K562 (cell line): Measurements from ENCODE around the gene TMC2. TPM values are rescaled to one million over a fixed set of nuclear protein-coding genes. Genes with fewer than 3 reads are reported as not detected.

ENCODE experiments used
- ATAC-seq: fragments of 200-7000 bp; cut with Tn5 transposase; 3 replicates; pipeline ENCODE4 v1.9.1; 2020; ENCODE audit warnings: moderate library complexity
- BruUV-seq: library from RNA; stranded (reverse); fragments of 400-500 nt; replicated peaks from 2 replicates; lab custom pipeline; 2021; lab: Mats Ljungman, UMichigan
- CTCF ChIA-PET: fragments of 300-600 bp; formaldehyde crosslinking; extraction: SDS; loops from one replicate; lab custom pipeline; 2021; ENCODE audit warnings: low intra/inter-chr PET ratio; lab: Yijun Ruan, JAX
- POLR2A ChIA-PET: fragments of 300-600, 350-650 bp; sonication (Branson Sonifier 250); formaldehyde crosslinking; extraction: SDS; loops from one replicate; lab custom pipeline; 2021; ENCODE audit warnings: antibody characterized with exemption, inconsistent platforms; lab: Yijun Ruan, JAX
- DNase-seq, 4 experiments: peaks; one replicate each; pipeline versions ENCODE4 v3.0.0 to v3.0.0-alpha.2; 2011 to 2018; ENCODE audit warnings: low spot score in 3 of 4, mixed read lengths in 3 of 4; ENCODE audit errors: extremely low read depth in 1 of 4
- FAIRE-seq: peaks from 2 replicates; lab custom pipeline; 2011; peaks lifted over from hg19 to GRCh38; lab: Jason Lieb, UNC
- H2AFZ ChIP-seq: 2 replicates; pipeline ENCODE4 v1.6.0; 2011; ENCODE audit warnings: low read depth, low read length, control low read depth, inconsistent platforms
- H3K27ac ChIP-seq: fragments of 200-600 bp; 3 replicates; pipeline ENCODE4 v1.8.0; 2011; ENCODE audit warnings: low read depth, mild to moderate bottlenecking, control low read depth, inconsistent platforms, low read length, moderate library complexity, mixed read lengths; ENCODE audit errors: extremely low read depth
- H3K27me3 ChIP-seq, 2 experiments: fragments of 300-600 bp in 1 of 2; 2 replicates in 1 of 2; 3 replicates in 1 of 2; pipeline versions ENCODE4 v1.6.0 to v1.8.0; 2011; ENCODE audit warnings: inconsistent platforms in 2 of 2, low read length in 2 of 2, mild to moderate bottlenecking in 1 of 2, mixed read lengths in 1 of 2, moderate library complexity in 1 of 2; ENCODE audit not compliant: control insufficient read depth in 2 of 2, insufficient read depth in 2 of 2
- H3K36me3 ChIP-seq: fragments of 300-600 bp; 3 replicates; pipeline ENCODE4 v1.8.0; 2011; ENCODE audit warnings: mild to moderate bottlenecking, low read length, inconsistent platforms; ENCODE audit not compliant: control insufficient read depth, insufficient read depth
- H3K4me1 ChIP-seq, 2 experiments: fragments of 200-600 bp in 1 of 2; replicated peaks in 1 of 2; 2 replicates in 1 of 2; 3 replicates in 1 of 2; pipeline versions ENCODE4 v1.5.1 to v1.8.0; 2011; ENCODE audit warnings: inconsistent platforms in 2 of 2, low read length in 2 of 2, mild to moderate bottlenecking in 1 of 2, mixed read lengths in 1 of 2, moderate library complexity in 1 of 2; ENCODE audit not compliant: control insufficient read depth in 2 of 2, insufficient read depth in 2 of 2
- H3K4me2 ChIP-seq: 2 replicates; pipeline ENCODE4 v1.6.1; 2011; ENCODE audit warnings: low read length, control low read depth, inconsistent platforms, mixed read lengths; ENCODE audit not compliant: insufficient read depth
- H3K4me3 ChIP-seq: fragments of 200-600 bp; sonication (generic), shearing (Covaris generic); 2 replicates; pipeline ENCODE4 v1.5.1; 2016; ENCODE audit warnings: control low read depth, inconsistent platforms
- H3K79me2 ChIP-seq: fragments of 200-600 bp; 3 replicates; pipeline ENCODE4 v1.8.0; 2011; ENCODE audit warnings: low read length, inconsistent platforms; ENCODE audit not compliant: control insufficient read depth, insufficient read depth
- H3K9ac ChIP-seq, 2 experiments: 2 replicates each; pipeline versions ENCODE4 v1.6.0 to v1.6.1; 2011; ENCODE audit warnings: low read depth in 2 of 2, low read length in 2 of 2, control low read depth in 1 of 2, inconsistent platforms in 1 of 2, mild to moderate bottlenecking in 1 of 2, mixed read lengths in 1 of 2; ENCODE audit not compliant: insufficient read depth in 1 of 2
- H3K9me1 ChIP-seq: one replicate; pipeline ENCODE4 v1.6.0; 2011; ENCODE audit warnings: inconsistent platforms, mild to moderate bottlenecking, low read length, moderate library complexity; ENCODE audit not compliant: control insufficient read depth, insufficient read depth
- H3K9me3 ChIP-seq: replicated peaks from 2 replicates; pipeline ENCODE4 v1.5.1; 2011; ENCODE audit warnings: low read depth, low read length, inconsistent platforms; ENCODE audit not compliant: control insufficient read depth, insufficient read depth
- H4K20me1 ChIP-seq: replicated peaks from 2 replicates; pipeline ENCODE4 v1.6.1; 2011; ENCODE audit warnings: low read length, inconsistent platforms, mixed read lengths; ENCODE audit not compliant: control insufficient read depth, insufficient read depth
- CREM ChIP-seq: IDR thresholded peaks from 2 replicates; pipeline ENCODE4 v1.6.1; 2014; ENCODE audit warnings: antibody characterized with exemption, low read depth
- CXXC5 ChIP-seq: fragments of 250-450 bp; sonication (Bioruptor Pico); IDR thresholded peaks from 2 replicates; pipeline ENCODE4 v1.8.0; 2022; ENCODE audit warnings: inconsistent platforms, mild to moderate bottlenecking, moderate library complexity
- EP300 ChIP-seq: IDR thresholded peaks from 2 replicates; pipeline ENCODE4 v1.6.1; 2012; ENCODE audit warnings: low read length, improper control_type of control experiment
- GABPA ChIP-seq: fragments of 200-800 bp; sonication (Bioruptor generic); conservative IDR thresholded peaks from 2 replicates; pipeline ENCODE4 v1.6.1; 2016; ENCODE audit warnings: low read depth, missing genetic modification characterization, missing compliant biosample characterization
- KDM5B ChIP-seq: fragments of 200-600 bp; sonication (generic); IDR thresholded peaks from 2 replicates; pipeline ENCODE4 v1.6.1; 2012; ENCODE audit warnings: low read depth, mild to moderate bottlenecking, moderate library complexity, low read length, control low read depth, inconsistent platforms; ENCODE audit not compliant: insufficient replicate concordance
- KLF6 ChIP-seq: fragments of 250-450 bp; sonication (Bioruptor Pico); IDR thresholded peaks from 2 replicates; pipeline ENCODE4 v1.4.0; 2020; ENCODE audit warnings: mild to moderate bottlenecking, moderate library complexity, borderline replicate concordance
- MAFK ChIP-seq: IDR thresholded peaks from 2 replicates; pipeline ENCODE4 v1.6.1; 2011; ENCODE audit warnings: low read length, improper control_type of control experiment
- MAX ChIP-seq: sonication (generic); formaldehyde crosslinking; IDR thresholded peaks from 2 replicates; pipeline ENCODE4 v1.9.0; 2022; ENCODE audit warnings: mild to moderate bottlenecking, missing genetic modification reagents
- MTA3 ChIP-seq: fragments of 450-650 bp; formaldehyde crosslinking; IDR thresholded peaks from 2 replicates; pipeline ENCODE4 v1.6.1; 2017; ENCODE audit warnings: mild to moderate bottlenecking, borderline replicate concordance
- MYC ChIP-seq, 2 experiments: fragments of 250-450 bp in 1 of 2; sonication (Bioruptor Pico) in 1 of 2; IDR thresholded peaks; 2 replicates each; pipeline versions ENCODE4 v1.5.1 to v1.6.1; 2012 to 2021; ENCODE audit warnings: low read depth in 2 of 2, borderline replicate concordance in 1 of 2, improper control_type of control experiment in 1 of 2, low read length in 1 of 2, mild to moderate bottlenecking in 1 of 2, moderate library complexity in 1 of 2
- NFXL1 ChIP-seq: fragments of 450-650 bp; formaldehyde crosslinking; IDR thresholded peaks from 2 replicates; pipeline ENCODE4 v1.4.0; 2021; ENCODE audit warnings: mild to moderate bottlenecking
- PHF21A ChIP-seq: fragments of 450-650 bp; IDR thresholded peaks from 2 replicates; pipeline ENCODE4 v1.6.1; 2017; ENCODE audit warnings: low read depth, borderline replicate concordance
- RBM15 ChIP-seq: fragments of 200-400 bp; formaldehyde crosslinking; IDR thresholded peaks from 2 replicates; pipeline ENCODE4 v1.6.1; 2018; ENCODE audit warnings: mild to moderate bottlenecking, low read length, moderate library complexity; ENCODE audit not compliant: insufficient read depth
- RNF2 ChIP-seq: sonication (generic); IDR thresholded peaks from 2 replicates; pipeline ENCODE4 v1.6.1; 2016
- TAL1 ChIP-seq: fragments of 450-650 bp; IDR thresholded peaks from 2 replicates; pipeline ENCODE4 v1.6.1; 2016; ENCODE audit warnings: mild to moderate bottlenecking
- TCF15 ChIP-seq: fragments of 250-450 bp; sonication (Bioruptor Pico); IDR thresholded peaks from 2 replicates; pipeline ENCODE4 v1.8.0; 2022; ENCODE audit warnings: moderate library complexity, mild to moderate bottlenecking, inconsistent platforms
- TEAD2 ChIP-seq: fragments of 450-650 bp; IDR thresholded peaks from 2 replicates; pipeline ENCODE4 v1.6.1; 2016; ENCODE audit warnings: missing genetic modification characterization, control low read depth, missing compliant biosample characterization
- ZHX1 ChIP-seq: fragments of 150-350 bp; conservative IDR thresholded peaks from 2 replicates; pipeline ENCODE4 v1.6.1; 2014; ENCODE audit warnings: low read length
- ZNF239 ChIP-seq: fragments of 250-450 bp; sonication (Bioruptor Pico); IDR thresholded peaks from 2 replicates; pipeline ENCODE4 v1.4.0; 2020; ENCODE audit warnings: mild to moderate bottlenecking
- WGBS: fragments of 100-300 bp; shearing (Covaris generic); methylation state at CpG from one replicate; pipeline ENCODE4 v1.1.6; 2016; ENCODE audit warnings: low coverage, mixed read lengths; ENCODE audit not compliant: insufficient coverage; ENCODE audit errors: missing lambda C conversion rate; 5-methylcytosine and 5-hydroxymethylcytosine counted together
- in situ Hi-C: fragments of 300-500 bp; cut with MboI; formaldehyde crosslinking; loops from 4 replicates; pipeline ENCODE4 v1.15.0; 2018; ENCODE audit warnings: inconsistent platforms, mixed read lengths
- intact Hi-C: fragments of 100-400 bp; cut with micrococcal nuclease; formaldehyde crosslinking; loops from 2 replicates; pipeline ENCODE4 v1.14.2; 2022
- polyA plus RNA-seq, 8 experiments: library from polyadenylated mRNA; depleted of rRNA in 4 of 8; stranded (reverse) in 5 of 8; unstranded in 3 of 8; fragments of >200 nt; fragmentation: Nextera tagmentation in 2 of 8; fragmentation: Illumina TruSeq in 1 of 8; extraction: Ambion mirVana in 2 of 8; extraction: Trizol in 1 of 8; gene quantifications; 2 replicates each; pipeline versions ENCODE4 v1.2.1 to v1.2.3, GENCODE V29; 2011 to 2014; ENCODE audit warnings: inconsistent platforms in 1 of 8, missing spikeins in 1 of 8
- total RNA-seq, 7 experiments: library from RNA; depleted of rRNA in 6 of 7; stranded (reverse); fragments of >200 nt in 6 of 7; fragmentation: Illumina TruSeq in 2 of 7; extraction: Trizol in 2 of 7; gene quantifications; 2 replicates each; pipeline versions ENCODE4 v1.2.1 to v1.2.3, GENCODE V29; 2011 to 2021; ENCODE audit warnings: low replicate concordance in 1 of 7

TMC2 gene
- total and polyA plus RNA-seq, 9 of the 15 experiments (the other 6 are each of a cell fraction or from before 2014, with no cell fraction given): not detected

GRCh38 chr20:2508631-2509467 is 27.5 kb upstream of the TMC2 start, which contains the start of gene ZNF343:
ZNF343 (minus strand) TSS chr20:2508915; CDS start chr20:2493895, 15,020 bp downstream.
- peak within 1 kb of the TSS; percentile 94 for H3K27ac ChIP-seq
- POLR2A ChIA-PET: interaction anchor here (0.6 to 1.9 kb wide), 8 partner anchors 11 to 438 kb away, joined by 3 to 10 read pairs (median 3); partner anchors contain the start of gene SNRPB
- 0 out of 2 replicates have a peak, but pooled peaks have one; percentile 28 for TF ChIP-seq MYC (IDR thresholded peaks at IDR 0.05; ENCODE audit: low read depth, low read length)
- no peak for TF ChIP-seq MYC (CRISPR knock-in tag; IDR thresholded peaks at IDR 0.05; ENCODE audit: borderline replicate concordance, low read depth)
- peak; percentile 98 for TF ChIP-seq GABPA (tag)
- no peak for TF ChIP-seq ZNF239
- TF ChIP-seq TEAD2 (tag): no peak
- peak; percentile 85 for TF ChIP-seq KDM5B
- TF ChIP-seq TCF15 (CRISPR knock-in tag): no peak
- no peak for TF ChIP-seq TAL1
- TF ChIP-seq MAX (CRISPR knock-in tag): peak; percentile 58
- no peak for TF ChIP-seq RBM15
- 0 out of 2 replicates have a peak, but pooled peaks have one; percentile 12 for TF ChIP-seq EP300
- no peak for TF ChIP-seq ZHX1
- no peak for TF ChIP-seq CXXC5 (CRISPR knock-in tag)
- 0 out of 2 replicates have a peak, but pooled peaks have one; percentile 18 for TF ChIP-seq KLF6 (CRISPR knock-in tag)
- no peak for TF ChIP-seq MAFK
- no peak for TF ChIP-seq PHF21A
- peak; percentile 46; the same call in 1 of the 2 replicates for TF ChIP-seq CREM
- TF ChIP-seq RNF2: no peak
- no peak for TF ChIP-seq NFXL1 (CRISPR knock-in tag)
- peak; percentile 13; the same call in 1 of the 2 replicates for TF ChIP-seq MTA3

More at GRCh38 chr20:2508631-2509467, 27.5 kb upstream of the TMC2 start, which contains the start of gene ZNF343:
- Histone ChIP-seq H3K4me1 (peaks cover 9 to 16% of the 10 kb centered on the region in 2 experiments; a peak in 4 of 5 replicates), H3K9ac (peak within 1 kb of the TSS; percentile 87 to 94), H3K4me3 (peak within 1 kb of the TSS; percentile 74), H3K79me2 (peaks cover 19% of the 10 kb centered on the region), H2AFZ (peak within 1 kb of the TSS; percentile 100), H4K20me1 (no peaks in the 10 kb centered on the region), H3K9me1 (no peaks in the 10 kb centered on the region), H3K9me3 (no peaks in the 10 kb centered on the region), H3K4me2 (peak within 1 kb of the TSS; percentile 85), H3K36me3 (no peaks in the 10 kb centered on the region), H3K27me3 (no peaks in the 10 kb centered on the region)
- peak; percentile 65 to 85 (median 77) for DNase-seq
- BruUV-seq: no TSS peak
- CTCF ChIA-PET: no interaction called here
- in situ Hi-C loops: no loop called here
- FAIRE-seq: peak; percentile 94
- 2% methylated on average over 31 of the region's 53 CpGs for WGBS
- peak; percentile 95 for ATAC-seq
- intact Hi-C loops: no loop called here
